Uterus (tissue), 4 donors: Measurements from ENCODE around the gene NCBP3. TPM values are rescaled to one million over a fixed set of nuclear protein-coding genes. Genes with fewer than 3 reads are reported as not detected.
A peak's percentile ranks its signal among the peaks of the same experiment; 100 is the strongest.

Experiments used
- DNase-seq, 2 donors: peaks; one replicate each; pipeline ENCODE4 v3.0.0-alpha.2; 2019 to 2020
- H3K27ac ChIP-seq, 2 donors: fragments of 200-600 bp; sonication (generic); 1 replicate in 1 of 2; 2 replicates in 1 of 2; pipeline ENCODE4 v1.5.1; 2016 to 2018
- H3K27me3 ChIP-seq, 2 donors: fragments of 200-600 bp; sonication (generic); one replicate each; pipeline ENCODE4 v1.5.1; 2018 to 2019; ENCODE audit warnings: control low read depth in 1 of 2
- H3K36me3 ChIP-seq, 2 donors: fragments of 200-600 bp; sonication (generic); one replicate each; pipeline ENCODE4 v1.5.1; 2019; ENCODE audit warnings: control low read depth in 1 of 2
- H3K4me1 ChIP-seq, 2 donors: fragments of 200-600 bp; sonication (generic); one replicate each; pipeline ENCODE4 v1.5.1; 2018 to 2019; ENCODE audit warnings: control low read depth in 1 of 2
- H3K4me3 ChIP-seq, 2 donors: fragments of 200-600 bp; sonication (generic); 1 replicate in 1 of 2; 2 replicates in 1 of 2; pipeline ENCODE4 v1.5.1; 2018 to 2019; ENCODE audit warnings: mild to moderate bottlenecking in 1 of 2
- H3K9me3 ChIP-seq, 2 donors: fragments of 200-600 bp; sonication (generic); one replicate each; pipeline ENCODE4 v1.5.1; 2019; ENCODE audit warnings: control low read depth in 1 of 2
- CTCF ChIP-seq, 4 experiments: fragments of 200-600 bp in 2 of 4; fragments of 450-650 bp in 2 of 4; sonication (generic) in 2 of 4; IDR thresholded peaks; one replicate each; pipeline ENCODE4 v1.5.1; 2016 to 2019; ENCODE audit warnings: antibody characterized with exemption in 4 of 4, mild to moderate bottlenecking in 2 of 4, moderate library complexity in 1 of 4
- POLR2A ChIP-seq, 2 donors: fragments of 450-650 bp; IDR thresholded peaks; one replicate each; pipeline ENCODE4 v1.6.1; 2016; ENCODE audit warnings: antibody characterized with exemption in 2 of 2, mild to moderate bottlenecking in 1 of 2, moderate library complexity in 1 of 2
- intact Hi-C: fragments of 100-400 bp; cut with DNase I; formaldehyde crosslinking; loops from one replicate; pipeline ENCODE4 v1.15.1; 2023; ENCODE audit warnings: low total_unique reads
- total RNA-seq, 4 donors: library from RNA; depleted of rRNA in 3 of 4; stranded (reverse); fragments of >200 nt in 3 of 4; gene quantifications; one replicate each; pipeline versions ENCODE4 v1.1.0 to v1.2.4, GENCODE V29; 2014 to 2023
- donor health status: DM: yes; HTN: yes; CAD: no.

NCBP3 gene
- total RNA-seq, 4 donors from 2014 or later: 16.5 to 46.7 (median 30.1) TPM

GRCh38 chr17:3809135-3809534, 36.9 kb downstream of the NCBP3 start:
- intact Hi-C loops: no loop called here
- no peaks in the 10 kb centered on the region for H3K4me1 ChIP-seq
- TF ChIP-seq POLR2A (IDR thresholded peaks at IDR 0.05) (no peak), CTCF (IDR thresholded peaks at IDR 0.05) (no peak)
- H3K27me3 ChIP-seq: no peaks in the 10 kb centered on the region
- H3K27ac ChIP-seq: no peak overlapping the region
- H3K36me3 ChIP-seq: no peaks in the 10 kb centered on the region
- no peak for DNase-seq
- H3K9me3 ChIP-seq: no peaks in the 10 kb centered on the region
- no peak overlapping the region for H3K4me3 ChIP-seq

- no peaks in the 10 kb centered on the region for H3K4me1 ChIP-seq
- no peaks in the 10 kb centered on the region for H3K27me3 ChIP-seq
- DNase-seq: no peak
- intact Hi-C loops: no loop called here
- TF ChIP-seq CTCF (IDR thresholded peaks at IDR 0.05) (no peak), POLR2A (IDR thresholded peaks at IDR 0.05) (no peak)
- no peaks in the 10 kb centered on the region for H3K36me3 ChIP-seq
- H3K9me3 ChIP-seq: no peaks in the 10 kb centered on the region
- no peak overlapping the region for H3K27ac ChIP-seq
- no peak overlapping the region for H3K4me3 ChIP-seq
These were observed 37.3 kb downstream of the NCBP3 start for GRCh38 chr17:3808701-3809100.

- H3K9me3 ChIP-seq: no peaks in the 10 kb centered on the region
- DNase-seq: no peak
- no peaks in the 10 kb centered on the region for H3K36me3 ChIP-seq
- no peaks in the 10 kb centered on the region for H3K4me1 ChIP-seq
- TF ChIP-seq POLR2A (IDR thresholded peaks at IDR 0.05): no peak
- TF ChIP-seq CTCF (IDR thresholded peaks at IDR 0.05): no peak
- no peak overlapping the region for H3K4me3 ChIP-seq
- H3K27me3 ChIP-seq: no peaks in the 10 kb centered on the region
- intact Hi-C loops: no loop called here
- no peak overlapping the region for H3K27ac ChIP-seq
These were observed 40.5 kb downstream of the NCBP3 start for GRCh38 chr17:3805581-3805980.

GRCh38 chr17:3804503-3804931, 41.5 kb downstream of the NCBP3 start:
- intact Hi-C loops: no loop called here
- H3K4me1 ChIP-seq: no peaks in the 10 kb centered on the region
- DNase-seq: no peak
- no peaks in the 10 kb centered on the region for H3K27me3 ChIP-seq
- no peaks in the 10 kb centered on the region for H3K9me3 ChIP-seq
- no peak overlapping the region for H3K4me3 ChIP-seq
- H3K27ac ChIP-seq: no peak overlapping the region
- no peaks in the 10 kb centered on the region for H3K36me3 ChIP-seq
- no peak for TF ChIP-seq CTCF (IDR thresholded peaks at IDR 0.05)
- no peak for TF ChIP-seq POLR2A (IDR thresholded peaks at IDR 0.05)

- Histone ChIP-seq H3K27me3 (no peaks in the 10 kb centered on the region), H3K36me3 (no peaks in the 10 kb centered on the region), H3K4me1 (no peaks in the 10 kb centered on the region), H3K9me3 (no peaks in the 10 kb centered on the region), H3K27ac (peak overlapping the region; percentile 76 to 82), H3K4me3 (no peak overlapping the region)
- DNase-seq: no peak
- intact Hi-C loops: no loop called here
- TF ChIP-seq POLR2A (IDR thresholded peaks at IDR 0.05): no peak
- no peak for TF ChIP-seq CTCF (IDR thresholded peaks at IDR 0.05)
These were observed 42.8 kb downstream of the NCBP3 start for GRCh38 chr17:3803308-3803640.
